Endothelial cell of umbilical vein (primary cell): ENCODE data around the gene SMC1B. TPM values are rescaled to one million over a fixed set of nuclear protein-coding genes. Genes with fewer than 3 reads are reported as not detected.

ENCODE experiments used
- BruUV-seq: library from RNA; stranded (reverse); fragments of 400-500 nt; replicated peaks from 2 replicates; lab custom pipeline; 2021; lab: Mats Ljungman, UMichigan
- CTCF ChIA-PET: fragments of 300-600, 350-600 bp; sonication (Branson Sonifier 250); formaldehyde crosslinking; loops from one replicate; lab custom pipeline; 2021; ENCODE audit warnings: antibody characterized with exemption, inconsistent platforms; lab: Charles Lee
- POLR2A ChIA-PET: fragments of 300-600, 350-600 bp; sonication (Branson Sonifier 250); formaldehyde crosslinking; loops from one replicate; lab custom pipeline; 2021; ENCODE audit warnings: antibody characterized with exemption, inconsistent platforms; lab: Charles Lee
- DNase-seq: peaks from one replicate; pipeline ENCODE4 v3.0.0-alpha.2; 2011; ENCODE audit warnings: low read depth, low spot score
- FAIRE-seq: peaks from 2 replicates; lab custom pipeline; 2011; peaks lifted over from hg19 to GRCh38; lab: Jason Lieb, UNC
- H2AFZ ChIP-seq: 2 replicates; pipeline ENCODE4 v1.6.0; 2012; ENCODE audit warnings: low read depth, low read length, control low read depth, inconsistent platforms
- H3K27ac ChIP-seq: 2 replicates; pipeline ENCODE4 v1.5.1; 2011; ENCODE audit warnings: low read depth, mild to moderate bottlenecking, control low read depth, low read length, moderate library complexity; ENCODE audit not compliant: insufficient read depth
- H3K27me3 ChIP-seq, 2 experiments: 2 replicates each; pipeline versions ENCODE4 v1.6.0 to v1.6.1; 2011; ENCODE audit warnings: low read length in 2 of 2, mixed read lengths in 1 of 2; ENCODE audit not compliant: control insufficient read depth in 2 of 2, insufficient read depth in 2 of 2
- H3K36me3 ChIP-seq, 2 experiments: 2 replicates in 1 of 2; 3 replicates in 1 of 2; pipeline ENCODE4 v1.5.1; 2011; ENCODE audit warnings: low read length in 2 of 2, mild to moderate bottlenecking in 1 of 2, moderate library complexity in 1 of 2; ENCODE audit not compliant: control insufficient read depth in 2 of 2, insufficient read depth in 2 of 2; ENCODE audit errors: extremely low read depth in 1 of 2
- H3K4me1 ChIP-seq: 3 replicates; pipeline ENCODE4 v1.5.1; 2011; ENCODE audit warnings: mild to moderate bottlenecking, low read length; ENCODE audit not compliant: control insufficient read depth, insufficient read depth; ENCODE audit errors: extremely low read depth
- H3K4me2 ChIP-seq: 2 replicates; pipeline ENCODE4 v1.6.1; 2011; ENCODE audit warnings: low read length, control low read depth, mixed read lengths; ENCODE audit not compliant: insufficient read depth
- H3K4me3 ChIP-seq, 3 experiments: fragments of 200-600 bp in 1 of 3; sonication (generic), shearing (Covaris generic) in 1 of 3; replicated peaks in 1 of 3; 2 replicates each; pipeline ENCODE4 v1.5.1; 2011 to 2016; ENCODE audit warnings: control low read depth in 3 of 3, low read length in 3 of 3, mild to moderate bottlenecking in 2 of 3, inconsistent platforms in 1 of 3, low read depth in 1 of 3, moderate library complexity in 1 of 3; ENCODE audit not compliant: insufficient read depth in 1 of 3
- H3K79me2 ChIP-seq: 2 replicates; pipeline ENCODE4 v1.6.0; 2012; ENCODE audit warnings: low read length, inconsistent platforms; ENCODE audit not compliant: control insufficient read depth, insufficient read depth
- H3K9ac ChIP-seq: replicated peaks from 2 replicates; pipeline ENCODE3; 2011; ENCODE audit warnings: low read length, control low read depth; ENCODE audit not compliant: insufficient read depth; ENCODE audit errors: extremely low read depth
- H3K9me1 ChIP-seq: replicated peaks from 3 replicates; pipeline ENCODE4 v1.6.0; 2011; ENCODE audit warnings: mild to moderate bottlenecking, low read length; ENCODE audit not compliant: control insufficient read depth, insufficient read depth; ENCODE audit errors: extremely low read depth
- H3K9me3 ChIP-seq: replicated peaks from 2 replicates; pipeline ENCODE4 v1.5.1; 2012; ENCODE audit warnings: low read length, inconsistent platforms; ENCODE audit not compliant: control insufficient read depth, insufficient read depth
- H4K20me1 ChIP-seq: replicated peaks from 2 replicates; pipeline ENCODE3; 2011; ENCODE audit warnings: mild to moderate bottlenecking, low read length; ENCODE audit not compliant: control insufficient read depth, insufficient read depth; ENCODE audit errors: extremely low read depth
- EZH2 ChIP-seq: IDR thresholded peaks from 2 replicates; pipeline ENCODE4 v1.6.1; 2012; ENCODE audit warnings: borderline replicate concordance, low read depth, mild to moderate bottlenecking, moderate library complexity, low read length, inconsistent platforms; ENCODE audit not compliant: severe bottlenecking
- FOS ChIP-seq: IDR thresholded peaks from 2 replicates; pipeline ENCODE4 v1.6.1; 2011; ENCODE audit warnings: mild to moderate bottlenecking, low read length, moderate library complexity, borderline replicate concordance; ENCODE audit not compliant: insufficient read depth
- GATA2 ChIP-seq: IDR thresholded peaks from 2 replicates; pipeline ENCODE4 v1.7.0; 2011; ENCODE audit warnings: low read depth, mild to moderate bottlenecking, moderate library complexity, mixed read lengths, low read length; ENCODE audit not compliant: insufficient read length, insufficient read depth
- JUN ChIP-seq: IDR thresholded peaks from 2 replicates; pipeline ENCODE4 v1.6.1; 2011; ENCODE audit warnings: borderline replicate concordance, low read depth; ENCODE audit not compliant: insufficient read length, insufficient read depth
- MYC ChIP-seq: IDR thresholded peaks from one replicate; pipeline ENCODE4 v1.6.1; 2011; ENCODE audit warnings: mild to moderate bottlenecking, low read depth, low read length
- POLR2A ChIP-seq: IDR thresholded peaks from 2 replicates; pipeline ENCODE4 v1.6.1; 2012; ENCODE audit warnings: low read depth, mild to moderate bottlenecking, control low read depth, low read length
- POLR2AphosphoS5 ChIP-seq: IDR thresholded peaks from 2 replicates; pipeline ENCODE4 v1.6.1; 2012; ENCODE audit warnings: low read depth, mild to moderate bottlenecking, control low read depth, low read length, moderate library complexity; ENCODE audit not compliant: insufficient read depth
- dilution Hi-C: fragments of 300-500 bp; cut with MboI; formaldehyde crosslinking; loops from one replicate; pipeline ENCODE4 v1.15.0; 2019; ENCODE audit warnings: low sequenced_read_pairs; ENCODE audit not compliant: extremely low pct_ligation_motif_present
- intact Hi-C: fragments of 100-400 bp; cut with micrococcal nuclease; formaldehyde crosslinking; loops from one replicate; pipeline ENCODE4 v1.10.0; 2022
- polyA plus RNA-seq, 4 experiments: library from polyadenylated mRNA; depleted of rRNA in 3 of 4; stranded (reverse) in 3 of 4; unstranded in 1 of 4; fragments of >200 nt; gene quantifications; 2 replicates each; pipeline versions ENCODE4 v1.2.1 to v1.2.3, GENCODE V29; 2011 to 2012; ENCODE audit warnings: missing spikeins in 1 of 4
- total RNA-seq: library from RNA; stranded (reverse); gene quantifications from 2 replicates; pipeline ENCODE4 v1.2.3, GENCODE V29; 2021
- TF ChIP-seq, protein P1 (sequence below): IDR thresholded peaks from 2 replicates; pipeline ENCODE4 v1.6.1; 2011; ENCODE audit not compliant: insufficient read depth, insufficient read length
- TF ChIP-seq, protein P2 (sequence below), 2 donors: IDR thresholded peaks; 1 replicate in 1 of 2; 2 replicates in 1 of 2; pipeline ENCODE4 v1.5.1; 2011; ENCODE audit warnings: low read length in 2 of 2, mild to moderate bottlenecking in 2 of 2, moderate library complexity in 2 of 2, control low read depth in 1 of 2, inconsistent platforms in 1 of 2, low read depth in 1 of 2; ENCODE audit not compliant: insufficient read depth in 1 of 2; ENCODE audit errors: extremely low read depth in 1 of 2

The SMC1B gene
- total and polyA plus RNA-seq, 2 donors (not counting 3 experiments of a cell fraction or from before 2014, with no cell fraction given) = 0.07 TPM; not detected in 1

DNA sequence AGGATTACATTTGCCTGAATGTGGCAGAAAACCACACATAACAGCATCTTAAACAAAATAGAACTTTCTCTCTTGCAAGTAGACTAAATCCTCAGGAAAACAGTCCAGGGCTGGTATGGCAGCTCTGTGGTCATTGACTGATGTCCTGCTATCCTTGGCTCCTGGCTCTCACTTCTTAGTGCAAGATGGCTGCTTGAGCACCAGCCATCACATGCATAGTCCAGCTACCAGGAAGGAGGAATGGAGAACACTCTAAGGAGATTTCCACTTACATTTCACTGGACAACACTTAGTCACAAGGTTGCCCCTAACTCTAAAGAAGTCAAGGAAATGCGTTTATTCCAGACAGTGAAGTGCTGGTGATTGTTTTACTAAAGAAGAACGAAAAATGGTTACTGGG, 13.7 kb upstream of the SMC1B start:
- no peak overlapping the region for H3K4me3 ChIP-seq
- TF ChIP-seq GATA2 (no peak), POLR2A (no peak), MYC (no peak), POLR2AphosphoS5 (no peak), EZH2 (no peak), FOS (no peak), JUN (no peak)
- TF ChIP-seq, protein P1, sequence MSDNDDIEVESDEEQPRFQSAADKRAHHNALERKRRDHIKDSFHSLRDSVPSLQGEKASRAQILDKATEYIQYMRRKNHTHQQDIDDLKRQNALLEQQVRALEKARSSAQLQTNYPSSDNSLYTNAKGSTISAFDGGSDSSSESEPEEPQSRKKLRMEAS = no peak
- TF ChIP-seq, protein P2, sequence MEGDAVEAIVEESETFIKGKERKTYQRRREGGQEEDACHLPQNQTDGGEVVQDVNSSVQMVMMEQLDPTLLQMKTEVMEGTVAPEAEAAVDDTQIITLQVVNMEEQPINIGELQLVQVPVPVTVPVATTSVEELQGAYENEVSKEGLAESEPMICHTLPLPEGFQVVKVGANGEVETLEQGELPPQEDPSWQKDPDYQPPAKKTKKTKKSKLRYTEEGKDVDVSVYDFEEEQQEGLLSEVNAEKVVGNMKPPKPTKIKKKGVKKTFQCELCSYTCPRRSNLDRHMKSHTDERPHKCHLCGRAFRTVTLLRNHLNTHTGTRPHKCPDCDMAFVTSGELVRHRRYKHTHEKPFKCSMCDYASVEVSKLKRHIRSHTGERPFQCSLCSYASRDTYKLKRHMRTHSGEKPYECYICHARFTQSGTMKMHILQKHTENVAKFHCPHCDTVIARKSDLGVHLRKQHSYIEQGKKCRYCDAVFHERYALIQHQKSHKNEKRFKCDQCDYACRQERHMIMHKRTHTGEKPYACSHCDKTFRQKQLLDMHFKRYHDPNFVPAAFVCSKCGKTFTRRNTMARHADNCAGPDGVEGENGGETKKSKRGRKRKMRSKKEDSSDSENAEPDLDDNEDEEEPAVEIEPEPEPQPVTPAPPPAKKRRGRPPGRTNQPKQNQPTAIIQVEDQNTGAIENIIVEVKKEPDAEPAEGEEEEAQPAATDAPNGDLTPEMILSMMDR (IDR thresholded peaks at IDR 0.05; ENCODE audit: extremely low read depth in 1 of 2, insufficient read depth in 1 of 2, low read depth in 1 of 2, low read length in 2 of 2) = no peak
- H3K9me1 ChIP-seq = no peaks in the 10 kb centered on the region
- H3K36me3 ChIP-seq = no peaks in the 10 kb centered on the region
- H3K9me3 ChIP-seq = no peaks in the 10 kb centered on the region
- no peaks in the 10 kb centered on the region for H4K20me1 ChIP-seq
- H2AFZ ChIP-seq = no peak overlapping the region
- no peak overlapping the region for H3K9ac ChIP-seq
- no peak for FAIRE-seq
- DNase-seq = no peak
- CTCF ChIA-PET = no interaction called here
- H3K27ac ChIP-seq = no peak overlapping the region
- no TSS peak for BruUV-seq
- no peak overlapping the region for H3K4me2 ChIP-seq
- dilution Hi-C loops = no loop called here
- intact Hi-C loops = no loop called here
- no peaks in the 10 kb centered on the region for H3K4me1 ChIP-seq
- no peaks in the 10 kb centered on the region for H3K79me2 ChIP-seq
- H3K27me3 ChIP-seq = no peaks in the 10 kb centered on the region
- POLR2A ChIA-PET = no interaction called here
